Upper lobe of right lung (tissue), 1 donor: Measurements from ENCODE around the gene JARID2. TPM values are rescaled to one million over a fixed set of nuclear protein-coding genes. Genes with fewer than 3 reads are reported as not detected.

Source experiments
- ATAC-seq: fragments of 200-7000 bp; cut with Tn5 transposase; one replicate; pipeline ENCODE4 v1.9.1; 2020; ENCODE audit warnings: mild to moderate bottlenecking, moderate library complexity
- DNase-seq: peaks from one replicate; pipeline ENCODE4 v3.0.0-alpha.2; 2020
- H3K27ac ChIP-seq: fragments of 200-600 bp; one replicate; pipeline ENCODE4 v1.8.0; 2022
- H3K27me3 ChIP-seq: fragments of 200-600 bp; one replicate; pipeline ENCODE4 v1.8.0; 2022; ENCODE audit warnings: mild to moderate bottlenecking
- H3K36me3 ChIP-seq: fragments of 200-600 bp; one replicate; pipeline ENCODE4 v1.8.0; 2022
- H3K4me1 ChIP-seq: fragments of 200-600 bp; one replicate; pipeline ENCODE4 v1.8.0; 2022
- H3K4me3 ChIP-seq: fragments of 200-600 bp; one replicate; pipeline ENCODE4 v1.8.0; 2022; ENCODE audit warnings: mild to moderate bottlenecking
- H3K9me3 ChIP-seq: fragments of 200-600 bp; one replicate; pipeline ENCODE4 v1.8.0; 2022
- CTCF ChIP-seq: fragments of 200-600 bp; IDR thresholded peaks from one replicate; pipeline ENCODE4 v1.8.0; 2022; ENCODE audit warnings: antibody characterized with exemption
- intact Hi-C: fragments of 100-400 bp; cut with DNase I; formaldehyde crosslinking; loops from one replicate; pipeline ENCODE4 v1.11.0; 2022
- total RNA-seq: library from RNA; stranded (reverse); fragmentation: NEBNext Ultra II Directional; extraction: Animal tissue kit (Norgen Biotek cat#: 25700); gene quantifications from one replicate; pipeline ENCODE4 v1.2.1, GENCODE V29; 2021
- donor health status: DM: no; HTN: yes; CAD: no; lungs with severe emphysema.

JARID2 gene
- total RNA-seq, 1 donor from 2014 or later, result 15.1 TPM

GRCh38 chr6:15479761-15480160 is 233.9 kb downstream of the JARID2 start:
- DNase-seq, result no peak
- Histone ChIP-seq H3K27ac (no peak overlapping the region), H3K27me3 (no peaks in the 10 kb centered on the region), H3K4me3 (no peak overlapping the region), H3K4me1 (peaks cover 27% of the 10 kb centered on the region), H3K36me3 (no peaks in the 10 kb centered on the region), H3K9me3 (no peaks in the 10 kb centered on the region)
- no peak for TF ChIP-seq CTCF
- intact Hi-C loops, result no loop called here
- ATAC-seq, result no peak

GRCh38 chr6:15480525-15480924 is 234.7 kb downstream of the JARID2 start:
- no peak for DNase-seq
- TF ChIP-seq CTCF, result no peak
- Histone ChIP-seq H3K4me1 (peaks cover 27% of the 10 kb centered on the region), H3K27ac (no peak overlapping the region), H3K4me3 (no peak overlapping the region), H3K36me3 (no peaks in the 10 kb centered on the region), H3K27me3 (no peaks in the 10 kb centered on the region), H3K9me3 (no peaks in the 10 kb centered on the region)
- intact Hi-C loops, result no loop called here
- ATAC-seq, result peak; percentile 55

GRCh38 chr6:15481390-15482291 is 235.8 kb downstream of the JARID2 start:
- TF ChIP-seq CTCF, result no peak
- H3K4me3 ChIP-seq, result no peak overlapping the region
- no peak overlapping the region for H3K27ac ChIP-seq
- intact Hi-C loops, result no loop called here
- DNase-seq (no peak), ATAC-seq (no peak)
- H3K36me3 ChIP-seq, result no peaks in the 10 kb centered on the region
- peaks cover 20% of the 10 kb centered on the region for H3K4me1 ChIP-seq
- no peaks in the 10 kb centered on the region for H3K9me3 ChIP-seq
- no peaks in the 10 kb centered on the region for H3K27me3 ChIP-seq

- no peak for DNase-seq
- peaks cover 20% of the 10 kb centered on the region for H3K4me1 ChIP-seq
- H3K4me3 ChIP-seq, result no peak overlapping the region
- H3K9me3 ChIP-seq, result no peaks in the 10 kb centered on the region
- peaks cover 8% of the 10 kb centered on the region for H3K36me3 ChIP-seq
- TF ChIP-seq CTCF, result no peak
- H3K27me3 ChIP-seq, result no peaks in the 10 kb centered on the region
- no peak overlapping the region for H3K27ac ChIP-seq
- no peak for ATAC-seq
- intact Hi-C loops, result no loop called here
Measured at GRCh38 chr6:15483060-15483459, 237.2 kb downstream of the JARID2 start.

GRCh38 chr6:15484140-15484539 is 238.3 kb downstream of the JARID2 start:
- peaks cover 18% of the 10 kb centered on the region for H3K36me3 ChIP-seq
- no peak overlapping the region for H3K4me3 ChIP-seq
- ATAC-seq, result no peak
- H3K27me3 ChIP-seq, result no peaks in the 10 kb centered on the region
- H3K9me3 ChIP-seq, result no peaks in the 10 kb centered on the region
- intact Hi-C loops, result no loop called here
- H3K4me1 ChIP-seq, result peaks cover 20% of the 10 kb centered on the region
- H3K27ac ChIP-seq, result no peak overlapping the region
- no peak for DNase-seq
- no peak for TF ChIP-seq CTCF
